BE2C (cell line): Measurements from ENCODE around the gene DNAJC17.

Source experiments
- DNase-seq: peaks from one replicate; pipeline ENCODE4 v3.0.0-alpha.2; 2020
- H3K27me3 ChIP-seq: fragments of 250-450 bp; sonication (Bioruptor Pico); 2 replicates; pipeline ENCODE4 v1.5.1; 2020; ENCODE audit warnings: mild to moderate bottlenecking
- H3K36me3 ChIP-seq: fragments of 250-450 bp; sonication (Bioruptor Pico); 2 replicates; pipeline ENCODE4 v1.5.1; 2020; ENCODE audit warnings: mild to moderate bottlenecking
- H3K4me1 ChIP-seq: fragments of 250-450 bp; sonication (Bioruptor Pico); 2 replicates; pipeline ENCODE4 v1.5.1; 2020
- H3K4me3 ChIP-seq: 2 replicates; pipeline ENCODE4 v1.5.1; 2011; ENCODE audit warnings: low read depth, low read length
- H3K9me3 ChIP-seq: fragments of 250-450 bp; sonication (Bioruptor Pico); 2 replicates; pipeline ENCODE4 v1.5.1; 2020
- CTCF ChIP-seq: IDR thresholded peaks from 2 replicates; pipeline ENCODE4 v1.5.1; 2012; ENCODE audit warnings: mild to moderate bottlenecking, low read depth, low read length

DNAJC17 gene

GRCh38 chr15:40767838-40768500 is 39.3 kb downstream of the DNAJC17 start:
- Histone ChIP-seq H3K4me3 (no peak overlapping the region), H3K9me3 (no peaks in the 10 kb centered on the region), H3K27me3 (no peaks in the 10 kb centered on the region), H3K36me3 (no peaks in the 10 kb centered on the region), H3K4me1 (peaks cover 56% of the 10 kb centered on the region)
- no peak for TF ChIP-seq CTCF
- no peak for DNase-seq

- Histone ChIP-seq H3K36me3 (no peaks in the 10 kb centered on the region), H3K27me3 (no peaks in the 10 kb centered on the region), H3K4me3 (no peak overlapping the region), H3K9me3 (no peaks in the 10 kb centered on the region), H3K4me1 (peaks cover 55% of the 10 kb centered on the region)
- DNase-seq: no peak
- no peak for TF ChIP-seq CTCF
Observed at GRCh38 chr15:40766906-40767837, 40.1 kb downstream of the DNAJC17 start.

DNA sequence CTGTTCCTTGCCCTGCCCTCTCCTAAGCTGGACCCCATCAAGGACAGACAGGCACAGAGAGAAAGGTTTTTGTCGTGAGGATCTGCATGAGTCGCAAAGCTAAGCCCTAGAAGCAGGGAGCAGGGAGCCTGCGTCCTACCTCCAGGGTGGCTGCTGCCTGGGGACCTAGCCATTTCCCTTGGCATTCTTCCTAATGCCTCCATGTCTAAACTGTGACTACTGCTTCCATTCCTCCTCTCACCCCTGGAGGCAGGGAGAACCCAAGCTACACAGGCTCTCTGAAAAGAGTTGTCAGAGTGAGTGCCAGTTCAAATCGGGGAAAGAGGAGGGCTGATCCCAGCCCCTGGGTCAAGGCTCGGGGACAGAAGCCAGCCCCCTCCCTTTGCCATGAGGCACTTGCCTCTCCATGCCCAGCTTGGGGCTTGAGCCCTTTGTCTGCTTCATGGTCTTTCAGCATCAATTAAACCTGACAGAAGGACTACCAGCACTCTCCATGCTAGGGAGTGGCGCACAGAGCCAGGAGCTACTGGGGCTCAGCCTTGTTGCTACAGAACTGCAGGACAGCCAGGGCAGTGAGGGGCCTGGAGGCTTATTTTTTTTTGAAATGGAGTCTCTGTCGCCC is 41.0 kb downstream of the DNAJC17 start:
- no peak for DNase-seq
- Histone ChIP-seq H3K4me3 (no peak overlapping the region), H3K9me3 (no peaks in the 10 kb centered on the region), H3K4me1 (peaks cover 55% of the 10 kb centered on the region), H3K27me3 (no peaks in the 10 kb centered on the region), H3K36me3 (no peaks in the 10 kb centered on the region)
- no peak for TF ChIP-seq CTCF

GRCh38 chr15:40764629-40765103 is 42.6 kb downstream of the DNAJC17 start:
- TF ChIP-seq CTCF: no peak
- Histone ChIP-seq H3K4me3 (no peak overlapping the region), H3K9me3 (no peaks in the 10 kb centered on the region), H3K36me3 (no peaks in the 10 kb centered on the region), H3K27me3 (no peaks in the 10 kb centered on the region), H3K4me1 (peaks cover 44% of the 10 kb centered on the region)
- no peak for DNase-seq

DNA sequence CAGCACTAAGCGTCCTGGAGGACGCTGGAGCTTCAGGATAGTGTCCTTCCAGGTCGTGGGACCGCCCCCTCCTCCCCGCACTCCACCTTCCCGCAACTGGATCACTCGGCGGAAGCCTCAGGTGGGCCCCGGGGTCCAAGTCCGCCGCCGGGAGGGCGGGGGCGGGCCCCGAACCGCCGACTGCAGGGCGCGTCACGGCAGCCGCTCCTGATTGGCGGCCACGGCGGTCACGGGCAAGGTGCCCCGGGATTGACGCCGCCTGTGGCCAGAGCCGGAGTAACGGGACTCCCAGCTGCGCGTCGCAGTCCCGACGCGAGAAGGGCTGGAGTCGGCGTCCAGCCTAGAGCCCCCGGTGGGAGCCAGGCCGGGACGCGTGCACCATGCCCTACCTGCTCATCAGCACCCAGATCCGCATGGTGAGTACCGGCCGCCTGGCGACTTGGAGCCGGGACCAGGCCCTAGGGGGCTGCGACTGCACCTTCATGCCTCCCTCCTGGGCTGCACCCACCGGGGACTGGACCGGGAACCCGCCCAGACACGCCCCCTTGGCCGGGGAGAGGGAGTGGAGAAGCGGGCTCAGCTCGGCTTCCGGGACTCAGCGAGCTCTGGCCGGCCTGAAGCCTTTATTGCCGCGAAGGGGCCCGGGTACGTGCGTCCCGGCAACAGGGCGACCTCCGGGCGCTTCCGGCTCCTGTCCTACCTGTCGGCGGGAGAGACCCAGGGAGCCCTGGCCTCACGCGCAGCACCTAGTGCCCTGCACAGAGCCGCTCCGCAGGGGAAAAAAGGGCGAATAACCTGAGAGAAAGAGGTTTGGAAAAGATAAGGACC is 43.3 kb downstream of the DNAJC17 start, which contains the start of gene GCHFR:
TSS of gene GCHFR (plus strand) at position 268 of the 828 bp plus-strand sequence. CDS start at position 381, 113 bp downstream.
- no peak for TF ChIP-seq CTCF
- H3K36me3 ChIP-seq: no peaks in the 10 kb centered on the region
- no peak within 1 kb of the TSS for H3K4me3 ChIP-seq
- H3K27me3 ChIP-seq: no peaks in the 10 kb centered on the region
- no peaks in the 10 kb centered on the region for H3K9me3 ChIP-seq
- H3K4me1 ChIP-seq: peaks cover 37% of the 10 kb centered on the region
- DNase-seq: no peak
